Nucleus accumbens (tissue), 56 donors: Measurements from ENCODE around the gene TMEM97.

ENCODE experiments used
- DNase-seq, 56 donors: peaks; one replicate each; lab custom pipeline; 2025; lab: John Stamatoyannopoulos, UW

Gene TMEM97

GRCh38 chr17:28363776-28364650, 45.0 kb downstream of the TMEM97 start:
- DNase-seq, result no peak

DNA sequence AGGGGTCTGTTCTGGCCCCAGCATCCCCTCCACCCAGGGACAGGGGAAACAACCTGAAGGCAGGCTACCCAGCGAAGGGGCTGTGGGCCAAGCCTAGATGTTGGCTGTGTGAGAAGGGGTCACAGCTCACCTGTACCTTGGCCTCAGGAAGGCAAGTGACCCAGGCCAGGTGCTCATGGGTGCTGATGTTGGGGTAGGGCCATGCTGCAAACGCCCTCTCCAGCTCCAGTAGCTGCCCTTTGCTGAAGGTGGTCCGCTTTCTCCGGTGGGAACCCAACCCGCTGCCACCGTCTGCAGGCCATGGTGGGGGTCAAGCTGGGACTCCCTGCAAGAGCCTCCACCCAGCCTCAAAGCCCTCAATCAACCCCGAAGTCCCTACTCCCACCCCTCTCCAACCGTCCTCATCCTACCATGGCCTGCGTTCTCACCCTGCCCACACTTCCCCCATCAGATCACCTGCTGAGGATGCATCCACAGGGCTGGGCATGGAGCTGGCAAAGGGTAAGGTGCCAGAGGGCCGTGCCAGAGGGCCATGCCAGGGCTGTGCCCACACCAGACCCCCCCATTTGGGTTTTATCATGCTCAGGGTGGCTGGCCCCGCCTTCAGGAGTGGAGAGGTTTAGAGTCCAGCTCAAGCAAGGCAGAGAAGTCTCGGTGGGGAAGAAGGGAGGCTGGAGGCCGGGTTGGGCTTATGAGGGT, 45.8 kb downstream of the TMEM97 start, which contains the start of gene SEBOX:
TSS of gene SEBOX (minus strand) at position 535 of the 699 bp plus-strand sequence. CDS start at position 487, 48 bp downstream.
- DNase-seq, result no peak

GRCh38 chr17:28365487-28365886, 46.5 kb downstream of the TMEM97 start:
- no peak for DNase-seq

GRCh38 chr17:28366605-28367004, 47.6 kb downstream of the TMEM97 start:
- DNase-seq, result no peak

GRCh38 chr17:28367641-28368305, 48.8 kb downstream of the TMEM97 start:
- DNase-seq, result no peak

GRCh38 chr17:28368306-28368831, 49.4 kb downstream of the TMEM97 start:
- no peak for DNase-seq

DNA sequence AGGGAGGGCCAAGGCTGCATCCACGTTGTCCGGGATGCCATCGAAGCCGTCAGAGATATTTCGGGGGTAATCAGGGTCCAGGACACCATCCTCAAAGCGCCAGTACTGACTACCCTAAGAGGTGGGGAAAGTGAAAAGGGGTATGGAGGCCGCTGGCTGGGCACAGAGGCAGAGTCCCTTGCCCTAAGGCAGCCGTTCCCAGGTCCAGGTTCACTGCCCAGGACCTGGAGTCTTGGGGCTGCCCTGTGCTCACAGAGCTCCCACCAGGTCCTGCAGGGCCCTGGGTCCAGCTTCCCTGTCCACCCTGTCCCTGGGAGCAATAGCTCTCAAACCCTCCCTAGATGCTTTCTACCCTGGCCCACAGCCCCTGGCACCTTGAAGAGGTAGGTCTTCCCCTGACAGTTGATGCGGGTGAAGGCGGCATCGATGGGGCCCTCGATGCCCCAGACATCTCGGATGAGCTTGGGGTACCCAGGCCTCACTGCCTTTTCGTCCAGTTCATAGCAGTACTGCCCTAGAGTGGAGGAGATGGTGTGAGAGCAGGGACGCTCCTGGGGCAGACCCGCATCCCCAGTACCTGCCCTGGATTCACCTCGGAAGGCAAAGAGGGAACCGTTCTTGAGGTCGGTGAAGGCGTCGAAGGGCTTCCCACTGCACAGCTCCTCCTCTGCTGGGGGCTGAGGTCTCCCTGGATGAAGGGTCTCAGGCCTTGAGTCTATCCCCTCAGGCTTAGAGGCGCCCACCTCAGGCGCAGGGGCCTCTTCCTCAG, 50.1 kb downstream of the TMEM97 start:
- no peak for DNase-seq

DNA sequence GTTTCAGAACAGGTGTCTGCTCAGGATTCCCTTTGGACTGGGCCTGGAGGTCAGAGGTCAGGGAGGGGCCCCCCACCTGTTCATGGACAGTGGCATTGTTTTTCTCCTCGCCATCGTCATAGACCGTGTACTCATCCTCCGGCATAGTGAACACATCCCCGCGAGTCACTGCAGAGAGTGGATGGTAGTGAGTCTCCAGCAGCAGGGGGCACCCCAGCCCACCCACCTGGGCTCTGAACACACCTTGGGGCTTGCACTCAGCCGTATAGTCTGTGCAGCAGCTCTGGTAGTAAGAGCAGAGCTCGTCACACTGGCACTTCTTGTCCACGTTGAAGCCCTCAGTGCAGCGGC, 50.7 kb downstream of the TMEM97 start:
- DNase-seq, result no peak

GRCh38 chr17:28370035-28370743, 51.2 kb downstream of the TMEM97 start, which contains the start of gene VTN:
VTN (minus strand) TSS chr17:28370307; CDS start chr17:28370203, 104 bp downstream.
- no peak for DNase-seq

DNA sequence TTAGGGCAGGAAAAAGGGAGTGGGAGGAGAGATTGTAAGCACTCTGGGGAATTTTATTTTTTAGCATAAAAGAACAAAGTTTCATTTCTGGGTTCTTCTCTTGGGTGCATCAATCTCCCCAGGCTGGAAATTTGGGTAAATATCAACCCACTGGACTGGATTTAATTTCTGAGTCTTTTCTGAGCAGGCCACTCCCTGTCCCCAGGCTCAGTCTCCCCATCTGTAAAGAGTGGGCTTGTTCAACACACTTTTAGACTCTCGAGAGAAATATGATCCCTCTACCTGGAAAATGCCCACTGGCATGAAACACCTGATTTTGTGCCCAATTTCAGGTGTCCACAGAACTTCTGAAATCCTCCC, 51.7 kb downstream of the TMEM97 start:
- no peak for DNase-seq

GRCh38 chr17:28371245-28372202, 52.5 kb downstream of the TMEM97 start, which contains the start of gene SARM1:
SARM1 (plus strand) TSS chr17:28371694; CDS start chr17:28372033, 339 bp downstream.
- DNase-seq, result peak in 55 of 56 donors; percentile 23 to 91 (median 73)

DNA sequence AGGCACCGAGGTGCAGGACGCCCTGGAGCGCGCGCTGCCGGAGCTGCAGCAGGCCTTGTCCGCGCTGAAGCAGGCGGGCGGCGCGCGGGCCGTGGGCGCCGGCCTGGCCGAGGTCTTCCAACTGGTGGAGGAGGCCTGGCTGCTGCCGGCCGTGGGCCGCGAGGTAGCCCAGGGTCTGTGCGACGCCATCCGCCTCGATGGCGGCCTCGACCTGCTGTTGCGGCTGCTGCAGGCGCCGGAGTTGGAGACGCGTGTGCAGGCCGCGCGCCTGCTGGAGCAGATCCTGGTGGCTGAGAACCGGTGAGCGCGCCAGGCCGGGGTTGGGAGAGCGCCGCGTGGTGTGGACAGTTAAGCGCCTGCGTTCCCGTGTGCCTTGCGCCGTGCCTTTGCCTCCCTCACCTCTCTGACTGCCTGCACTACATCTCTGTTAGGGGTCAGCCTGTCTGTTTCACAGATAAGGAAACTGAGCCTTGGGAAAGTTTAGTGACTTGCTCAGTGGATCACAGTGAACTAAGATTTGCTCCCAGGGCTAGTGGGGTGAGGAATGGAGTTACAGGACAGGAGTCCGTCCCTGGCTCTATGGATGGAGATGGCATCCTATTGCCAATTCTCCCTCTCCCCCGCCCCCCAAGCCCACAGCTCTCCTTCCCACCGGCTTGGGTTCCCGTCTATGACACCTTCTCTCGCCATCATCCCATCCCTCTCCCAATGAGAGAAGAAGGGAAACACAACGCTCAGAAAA, 53.4 kb downstream of the TMEM97 start:
- peak in 19 of 56 donors; percentile 9 to 70 (median 42) for DNase-seq

DNA sequence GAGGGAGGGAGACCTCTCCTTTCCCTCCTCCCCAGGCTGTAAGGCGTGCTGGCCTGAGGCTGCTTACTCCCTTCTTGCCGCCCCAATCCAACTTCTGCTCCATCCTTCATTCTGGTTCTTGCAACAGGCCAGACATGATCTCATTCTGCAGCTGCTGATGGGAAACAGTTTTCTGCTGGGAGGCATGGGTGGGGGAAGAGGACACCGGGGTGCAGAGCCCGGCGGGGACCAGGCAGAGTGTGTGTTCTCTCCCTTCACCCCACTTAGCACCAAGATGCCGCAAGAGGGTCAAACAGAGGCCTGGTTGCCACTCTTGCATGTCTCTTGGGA, 53.9 kb downstream of the TMEM97 start:
- no peak for DNase-seq
